ENCODE results near the gene DTD2. TPM values are rescaled to one million over a fixed set of nuclear protein-coding genes. Genes with fewer than 3 reads are reported as not detected.

Gene DTD2
- total RNA-seq, 1 experiment from 2014 or later, result 16.7 TPM

GRCh38 chr14:31421200-31421599, 36.1 kb downstream of the DTD2 start:
- Mint-ChIP-seq H3K4me3 (peak overlapping the region; percentile 90), H3K9me3 (no peaks in the 10 kb centered on the region), H3K27ac (peak overlapping the region; percentile 91; the same call in 1 of the 2 replicates), H3K36me3 (no peaks in the 10 kb centered on the region), H3K27me3 (ENCODE audit: low read depth) (no peaks in the 10 kb centered on the region), H3K4me1 (peaks cover 26% of the 10 kb centered on the region)
- ChIA-PET POLR2A (interaction anchor here (1.5 kb wide), 1 partner anchor 9 kb away, joined by 5 read pairs; no protein-coding TSS in a partner anchor), CTCF (interaction anchor here (1.4 kb wide), 1 partner anchor 834 kb away, joined by 4 read pairs; no protein-coding TSS in a partner anchor)
- no peak for TF ChIP-seq TEAD4 (CRISPR knock-in tag; IDR thresholded peaks at IDR 0.05)
- TF ChIP-seq FOXJ3 (CRISPR knock-in tag; IDR thresholded peaks at IDR 0.05; ENCODE audit: borderline replicate concordance), result no peak
- TF ChIP-seq SOX15 (CRISPR knock-in tag; IDR thresholded peaks at IDR 0.05), result no peak
- DNase-seq (ENCODE audit: low spot score), result no peak
- ATAC-seq, result no peak

GRCh38 chr14:31420319-31421111, 36.8 kb downstream of the DTD2 start, which contains the start of gene HEATR5A:
TSS of gene HEATR5A (minus strand) at chr14:31420550. CDS start at chr14:31402975, 17,575 bp downstream.
- DNase-seq (ENCODE audit: low spot score) (peak; percentile 96), ATAC-seq (peak; percentile 93)
- H3K36me3 Mint-ChIP-seq, result no peaks in the 10 kb centered on the region
- peak within 1 kb of the TSS; percentile 91 for H3K27ac Mint-ChIP-seq
- CTCF ChIA-PET, result interaction anchor here (0.6 to 1.4 kb wide), 8 partner anchors 8 to 834 kb away, joined by 3 to 6 read pairs (median 4); partner anchors contain the start of gene DTD2
- peak within 1 kb of the TSS; percentile 90 for H3K4me3 Mint-ChIP-seq
- H3K4me1 Mint-ChIP-seq, result peaks cover 20% of the 10 kb centered on the region
- no peaks in the 10 kb centered on the region for H3K27me3 Mint-ChIP-seq (ENCODE audit: low read depth)
- H3K9me3 Mint-ChIP-seq, result no peaks in the 10 kb centered on the region
- POLR2A ChIA-PET, result interaction anchor here (0.5 to 2.0 kb wide), 7 partner anchors 8 to 656 kb away, joined by 3 to 15 read pairs (median 7); partner anchors contain the start of genes ARHGAP5, DTD2 and HECTD1
- TF ChIP-seq SMAD4 (CRISPR knock-in tag; IDR thresholded peaks at IDR 0.05) (no peak), ARID4B (CRISPR knock-in tag; IDR thresholded peaks at IDR 0.05; ENCODE audit: borderline replicate concordance) (peak; percentile 62; the same call in 1 of the 2 replicates), HMGXB4 (CRISPR knock-in tag; IDR thresholded peaks at IDR 0.05) (peak; percentile 92), TP53 (CRISPR knock-in tag; IDR thresholded peaks at IDR 0.05) (peak; percentile 85; the same call in 1 of the 2 replicates), CREM (CRISPR knock-in tag; IDR thresholded peaks at IDR 0.05) (peak; percentile 59; the same call in 1 of the 2 replicates), PREB (CRISPR knock-in tag; IDR thresholded peaks at IDR 0.05; ENCODE audit: borderline replicate concordance) (0 out of 2 replicates have a peak, but pooled peaks have one; percentile 12), CTCF (IDR thresholded peaks at IDR 0.05) (no peak), EMX1 (CRISPR knock-in tag; IDR thresholded peaks at IDR 0.05) (peak; percentile 45; the same call in 1 of the 2 replicates), ZNF219 (CRISPR knock-in tag; IDR thresholded peaks at IDR 0.05; ENCODE audit: borderline replicate concordance) (no peak), GABPB1 (CRISPR knock-in tag; IDR thresholded peaks at IDR 0.05) (peak; percentile 90), FOXP4 (CRISPR knock-in tag; IDR thresholded peaks at IDR 0.05) (peak; percentile 80; the same call in 1 of the 2 replicates), NR3C1 (CRISPR knock-in tag; conservative IDR thresholded peaks at IDR 0.05; ENCODE audit: low read depth) (no peak; the same call in 1 of the 2 replicates), CREB1 (CRISPR knock-in tag; IDR thresholded peaks at IDR 0.05) (no peak), USF2 (CRISPR knock-in tag; IDR thresholded peaks at IDR 0.05) (0 out of 2 replicates have a peak, but pooled peaks have one; percentile 20), E2F1 (CRISPR knock-in tag; IDR thresholded peaks at IDR 0.05) (no peak), ZNF317 (CRISPR knock-in tag; IDR thresholded peaks at IDR 0.05; ENCODE audit: borderline replicate concordance, low read depth) (no peak)
